ENCODE results near the gene RABGAP1L.
A peak's percentile ranks its signal among the peaks of the same experiment; 100 is the strongest.

Gene RABGAP1L

DNA sequence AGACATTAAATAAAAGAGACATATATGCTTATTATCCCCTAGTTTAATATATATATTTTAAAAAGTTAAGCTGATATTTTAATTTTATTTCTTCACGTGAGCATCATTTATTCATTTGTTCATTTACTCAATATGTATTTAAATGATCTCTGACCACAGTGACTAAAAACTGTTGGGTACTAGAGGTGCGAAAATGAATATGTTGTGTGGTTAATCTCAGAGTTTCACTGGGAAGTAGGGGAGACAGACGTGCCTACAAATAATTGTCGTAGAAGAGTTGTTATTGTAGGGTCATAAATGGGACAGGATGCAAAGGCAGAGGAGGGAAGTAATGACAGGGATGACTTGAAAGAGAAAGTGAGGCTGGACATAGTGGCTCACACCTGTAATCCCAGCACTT, 627.4 kb downstream of the RABGAP1L start:
- no peak for DNase-seq (ENCODE audit: low read depth, low spot score)
- TF ChIP-seq FOXP2 (optimal IDR thresholded peaks at IDR 0.05; ENCODE audit: control extremely low read depth, extremely low read length, insufficient read depth), result no peak
- TF ChIP-seq EZH2 (IDR thresholded peaks at IDR 0.05), result no peak
- TF ChIP-seq POLR2AphosphoS5 (IDR thresholded peaks at IDR 0.05; ENCODE audit: borderline replicate concordance, low read depth, low read length), result no peak
- no peaks in the 10 kb centered on the region for H3K9me3 ChIP-seq (ENCODE audit: low read depth, low read length)
- H3K27ac ChIP-seq, result no peak overlapping the region
- no peak overlapping the region for H3K4me3 ChIP-seq
- H3K36me3 ChIP-seq (ENCODE audit: insufficient read depth, low read length), result no peaks in the 10 kb centered on the region
- no peak overlapping the region for H3K9ac ChIP-seq (ENCODE audit: insufficient read length)

DNA sequence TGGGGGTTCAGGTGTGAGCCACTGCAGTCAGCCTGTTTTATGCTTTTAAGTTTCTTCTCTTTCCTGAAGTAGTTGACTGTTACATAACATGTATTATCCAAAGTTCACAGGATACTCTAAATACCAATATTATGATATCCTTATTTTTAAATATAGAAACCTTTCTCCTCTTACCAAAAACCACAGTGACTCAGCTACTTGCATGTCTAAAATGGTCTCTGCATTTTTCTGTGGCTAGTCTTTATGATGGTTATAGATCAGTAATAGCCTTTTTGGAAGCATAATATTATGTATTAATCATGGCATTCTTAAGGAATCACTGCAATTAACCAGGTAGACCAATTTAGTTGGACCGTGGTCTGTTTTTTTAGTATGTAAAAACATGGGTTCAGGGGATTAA, 629.7 kb downstream of the RABGAP1L start:
- no peaks in the 10 kb centered on the region for H3K9me3 ChIP-seq (ENCODE audit: low read depth, low read length)
- no peak overlapping the region for H3K4me3 ChIP-seq
- DNase-seq (ENCODE audit: low read depth, low spot score), result no peak
- H3K27ac ChIP-seq, result no peak overlapping the region
- no peaks in the 10 kb centered on the region for H3K36me3 ChIP-seq (ENCODE audit: insufficient read depth, low read length)
- no peak overlapping the region for H3K9ac ChIP-seq (ENCODE audit: insufficient read length)
- TF ChIP-seq FOXP2 (optimal IDR thresholded peaks at IDR 0.05; ENCODE audit: control extremely low read depth, extremely low read length, insufficient read depth), result no peak
- no peak for TF ChIP-seq POLR2AphosphoS5 (IDR thresholded peaks at IDR 0.05; ENCODE audit: borderline replicate concordance, low read depth, low read length)

DNA sequence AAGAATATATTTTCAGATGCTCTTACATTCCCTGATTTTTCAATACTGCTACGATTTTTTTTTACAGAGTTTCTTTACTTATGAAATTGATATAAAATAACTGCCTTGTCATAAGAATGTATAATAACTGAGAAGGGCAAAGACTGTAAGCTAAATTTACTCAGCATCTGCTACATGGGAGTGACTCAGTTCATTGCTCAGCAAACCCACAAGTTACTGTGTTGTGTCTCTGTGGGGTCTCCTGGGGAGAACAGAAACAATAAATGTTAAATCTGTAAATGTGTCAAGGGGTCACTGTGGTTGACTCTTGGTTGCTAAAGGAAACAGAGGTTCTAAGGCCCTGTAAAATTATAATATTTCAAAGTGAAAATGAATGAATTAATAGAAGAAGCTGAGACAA, 630.1 kb downstream of the RABGAP1L start:
- Histone ChIP-seq H3K9me3 (ENCODE audit: low read depth, low read length) (no peaks in the 10 kb centered on the region), H3K36me3 (ENCODE audit: insufficient read depth, low read length) (no peaks in the 10 kb centered on the region), H3K4me3 (no peak overlapping the region), H3K9ac (ENCODE audit: insufficient read length) (no peak overlapping the region), H3K27ac (no peak overlapping the region)
- TF ChIP-seq POLR2AphosphoS5 (IDR thresholded peaks at IDR 0.05; ENCODE audit: borderline replicate concordance, low read depth, low read length) (no peak), FOXP2 (optimal IDR thresholded peaks at IDR 0.05; ENCODE audit: control extremely low read depth, extremely low read length, insufficient read depth) (no peak), EZH2 (IDR thresholded peaks at IDR 0.05) (no peak)
- no peak for DNase-seq (ENCODE audit: low read depth, low spot score)

GRCh38 chr1:174791863-174792262, 632.5 kb downstream of the RABGAP1L start:
- no peaks in the 10 kb centered on the region for H3K36me3 ChIP-seq (ENCODE audit: insufficient read depth, low read length)
- H3K27ac ChIP-seq, result 0 out of 2 replicates have a peak overlapping the region, but pooled peaks have one; percentile 23
- no peak for TF ChIP-seq FOXP2 (optimal IDR thresholded peaks at IDR 0.05; ENCODE audit: control extremely low read depth, extremely low read length, insufficient read depth)
- TF ChIP-seq POLR2AphosphoS5 (IDR thresholded peaks at IDR 0.05; ENCODE audit: borderline replicate concordance, low read depth, low read length), result no peak
- no peak for TF ChIP-seq EZH2 (IDR thresholded peaks at IDR 0.05)
- DNase-seq (ENCODE audit: low read depth, low spot score), result peak; percentile 35
- H3K4me3 ChIP-seq, result peak overlapping the region; percentile 21
- H3K9me3 ChIP-seq (ENCODE audit: low read depth, low read length), result no peaks in the 10 kb centered on the region
- H3K9ac ChIP-seq (ENCODE audit: insufficient read length), result no peak overlapping the region

GRCh38 chr1:174794861-174795260, 635.5 kb downstream of the RABGAP1L start:
- no peaks in the 10 kb centered on the region for H3K36me3 ChIP-seq (ENCODE audit: insufficient read depth, low read length)
- H3K4me3 ChIP-seq, result no peak overlapping the region
- H3K9ac ChIP-seq (ENCODE audit: insufficient read length), result no peak overlapping the region
- H3K9me3 ChIP-seq (ENCODE audit: low read depth, low read length), result no peaks in the 10 kb centered on the region
- no peak overlapping the region for H3K27ac ChIP-seq
- no peak for TF ChIP-seq POLR2AphosphoS5 (IDR thresholded peaks at IDR 0.05; ENCODE audit: borderline replicate concordance, low read depth, low read length)
- no peak for TF ChIP-seq FOXP2 (optimal IDR thresholded peaks at IDR 0.05; ENCODE audit: control extremely low read depth, extremely low read length, insufficient read depth)
- TF ChIP-seq EZH2 (IDR thresholded peaks at IDR 0.05), result no peak
- DNase-seq (ENCODE audit: low read depth, low spot score), result no peak

DNA sequence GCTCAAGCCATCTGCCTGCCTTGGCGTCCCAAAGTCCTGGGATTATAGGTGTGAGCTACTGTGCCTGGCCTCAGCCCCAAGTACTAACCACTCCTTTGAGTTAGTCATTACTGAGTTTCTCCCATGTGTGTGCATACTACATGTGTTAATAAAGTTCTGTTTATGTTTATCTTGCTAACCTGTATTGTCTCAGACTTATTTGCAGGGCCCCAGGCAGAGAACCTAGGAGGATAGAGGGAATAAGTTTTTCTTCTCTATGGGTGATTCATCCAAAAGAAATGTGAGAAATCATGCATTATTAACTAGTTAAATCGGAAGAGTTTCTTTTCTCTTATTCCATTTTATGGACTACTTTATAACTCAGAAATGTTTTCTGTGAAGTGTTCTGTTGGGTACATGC, 636.5 kb downstream of the RABGAP1L start:
- Histone ChIP-seq H3K36me3 (ENCODE audit: insufficient read depth, low read length) (no peaks in the 10 kb centered on the region), H3K27ac (no peak overlapping the region), H3K9me3 (ENCODE audit: low read depth, low read length) (no peaks in the 10 kb centered on the region), H3K4me3 (no peak overlapping the region), H3K9ac (ENCODE audit: insufficient read length) (no peak overlapping the region)
- no peak for DNase-seq (ENCODE audit: low read depth, low spot score)
- TF ChIP-seq POLR2AphosphoS5 (IDR thresholded peaks at IDR 0.05; ENCODE audit: borderline replicate concordance, low read depth, low read length) (no peak), FOXP2 (optimal IDR thresholded peaks at IDR 0.05; ENCODE audit: control extremely low read depth, extremely low read length, insufficient read depth) (no peak), EZH2 (IDR thresholded peaks at IDR 0.05) (no peak)

DNA sequence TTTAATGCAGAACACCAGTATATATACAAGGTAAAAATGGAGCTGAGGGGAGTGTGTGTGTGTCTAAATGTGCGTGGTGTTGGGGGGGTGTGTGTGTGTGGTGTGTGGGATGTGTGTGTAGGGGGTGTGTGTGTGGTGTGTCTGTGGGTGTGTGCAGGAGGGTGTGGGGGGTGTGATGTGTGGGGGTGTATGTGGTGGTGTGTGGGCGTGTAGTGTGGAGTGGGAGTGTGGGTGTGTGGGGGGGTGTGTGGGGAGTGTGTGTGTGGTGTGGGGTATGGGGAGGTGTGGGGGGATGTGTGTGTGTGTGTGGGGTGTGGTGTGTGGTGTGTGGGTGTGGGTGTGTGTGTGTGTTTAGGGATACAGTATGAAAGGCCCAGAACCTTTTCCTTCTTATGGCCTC, 638.1 kb downstream of the RABGAP1L start:
- Histone ChIP-seq H3K36me3 (ENCODE audit: insufficient read depth, low read length) (no peaks in the 10 kb centered on the region), H3K9me3 (ENCODE audit: low read depth, low read length) (no peaks in the 10 kb centered on the region), H3K27ac (no peak overlapping the region), H3K9ac (ENCODE audit: insufficient read length) (no peak overlapping the region), H3K4me3 (no peak overlapping the region)
- TF ChIP-seq FOXP2 (optimal IDR thresholded peaks at IDR 0.05; ENCODE audit: control extremely low read depth, extremely low read length, insufficient read depth) (no peak), POLR2AphosphoS5 (IDR thresholded peaks at IDR 0.05; ENCODE audit: borderline replicate concordance, low read depth, low read length) (no peak), EZH2 (IDR thresholded peaks at IDR 0.05) (no peak)
- DNase-seq (ENCODE audit: low read depth, low spot score), result no peak

DNA sequence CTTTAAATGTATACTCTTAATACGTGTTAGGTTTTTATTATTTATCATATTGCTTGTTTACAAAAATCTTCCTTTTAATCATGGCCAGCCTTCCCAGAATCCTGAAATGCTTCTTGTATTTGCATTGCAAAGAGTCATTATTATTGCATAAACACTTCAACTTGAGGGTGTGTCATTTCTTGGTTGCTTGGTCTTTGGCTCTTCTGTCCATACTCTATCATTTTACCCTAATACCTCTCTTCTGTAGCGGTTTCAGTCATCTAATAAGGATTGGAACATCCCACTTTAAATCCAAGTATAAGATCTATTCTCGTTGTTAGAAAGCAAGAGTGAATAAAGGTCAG, 639.8 kb downstream of the RABGAP1L start:
- Histone ChIP-seq H3K36me3 (ENCODE audit: insufficient read depth, low read length) (no peaks in the 10 kb centered on the region), H3K4me3 (peak overlapping the region; percentile 11), H3K9me3 (ENCODE audit: low read depth, low read length) (no peaks in the 10 kb centered on the region), H3K27ac (no peak overlapping the region), H3K9ac (ENCODE audit: insufficient read length) (no peak overlapping the region)
- TF ChIP-seq EZH2 (IDR thresholded peaks at IDR 0.05) (no peak), POLR2AphosphoS5 (IDR thresholded peaks at IDR 0.05; ENCODE audit: borderline replicate concordance, low read depth, low read length) (no peak), FOXP2 (optimal IDR thresholded peaks at IDR 0.05; ENCODE audit: control extremely low read depth, extremely low read length, insufficient read depth) (no peak)
- no peak for DNase-seq (ENCODE audit: low read depth, low spot score)

DNA sequence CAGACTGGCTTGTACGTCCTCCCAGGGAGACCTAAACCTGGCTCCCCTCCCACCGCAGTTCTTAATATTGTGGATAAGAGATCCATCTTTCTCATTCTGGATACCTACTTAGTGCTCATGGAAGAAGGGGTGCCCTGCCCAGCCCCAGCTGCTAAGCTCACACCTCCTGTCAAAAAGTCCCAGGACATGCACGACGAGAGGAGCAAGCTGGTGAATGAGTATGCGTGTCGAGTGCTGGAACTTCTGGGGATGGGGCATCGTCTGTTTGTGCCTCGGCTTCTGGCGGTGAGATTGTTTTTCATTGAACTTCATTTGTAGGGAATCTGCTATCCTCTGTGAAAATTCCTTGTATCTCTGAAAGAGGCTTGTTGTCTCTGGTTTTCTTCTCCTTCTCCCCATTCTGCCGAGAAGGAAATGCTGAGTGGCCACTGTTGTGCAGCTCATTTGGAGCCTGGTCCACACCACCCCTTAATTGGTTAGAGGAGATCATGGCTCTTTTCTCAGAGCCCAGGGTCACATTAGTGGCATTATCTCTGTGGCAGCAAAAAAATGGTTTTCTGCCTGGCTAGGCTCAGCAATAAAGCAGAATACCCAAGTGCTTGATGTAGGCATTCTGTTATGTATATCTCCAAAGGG, 641.0 kb downstream of the RABGAP1L start:
- DNase-seq (ENCODE audit: low read depth, low spot score), result no peak
- H3K4me3 ChIP-seq, result peak overlapping the region; percentile 11
- no peak overlapping the region for H3K9ac ChIP-seq (ENCODE audit: insufficient read length)
- H3K36me3 ChIP-seq (ENCODE audit: insufficient read depth, low read length), result no peaks in the 10 kb centered on the region
- TF ChIP-seq FOXP2 (optimal IDR thresholded peaks at IDR 0.05; ENCODE audit: control extremely low read depth, extremely low read length, insufficient read depth), result no peak
- H3K9me3 ChIP-seq (ENCODE audit: low read depth, low read length), result no peaks in the 10 kb centered on the region
- H3K27ac ChIP-seq, result no peak overlapping the region
